ENCODE data around the gene PEX3. TPM values are rescaled to one million over a fixed set of nuclear protein-coding genes. Genes with fewer than 3 reads are reported as not detected.
"Not testable (repeated sequence)": the region's sequence is repeated elsewhere in the genome, so short reads cannot be mapped to it uniquely, and the experiment has no call there.

Gene PEX3
- total RNA-seq, 1 donor from 2014 or later, result 13.2 TPM

- DNase-seq (ENCODE audit: low spot score), result no peak
- no peaks in the 10 kb centered on the region for H3K27me3 Mint-ChIP-seq (ENCODE audit: low read depth)
- H3K9me3 Mint-ChIP-seq (ENCODE audit: low read depth), result no peaks in the 10 kb centered on the region
- H3K27ac Mint-ChIP-seq (ENCODE audit: unreplicated experiment), result no peak overlapping the region
- no peaks in the 10 kb centered on the region for H3K4me1 Mint-ChIP-seq (ENCODE audit: low read depth)
- no peak for TF ChIP-seq CTCF (IDR thresholded peaks at IDR 0.05)
- no peak overlapping the region for H3K4me3 Mint-ChIP-seq (ENCODE audit: unreplicated experiment)
- H3K36me3 Mint-ChIP-seq (ENCODE audit: low read depth), result peaks cover 6% of the 10 kb centered on the region
These were observed 17.4 kb downstream of the PEX3 start for GRCh38 chr6:143468026-143468425.

- H3K4me1 Mint-ChIP-seq (ENCODE audit: low read depth); DNase-seq (ENCODE audit: low spot score); H3K27ac Mint-ChIP-seq (ENCODE audit: unreplicated experiment); H3K9me3 Mint-ChIP-seq (ENCODE audit: low read depth); H3K36me3 Mint-ChIP-seq (ENCODE audit: low read depth); H3K27me3 Mint-ChIP-seq (ENCODE audit: low read depth); H3K4me3 Mint-ChIP-seq (ENCODE audit: unreplicated experiment): not testable (repeated sequence)
These were observed 18.2 kb downstream of the PEX3 start for GRCh38 chr6:143468823-143469222.

- Mint-ChIP-seq H3K27me3 (ENCODE audit: low read depth) (no peaks in the 10 kb centered on the region), H3K27ac (ENCODE audit: unreplicated experiment) (no peak overlapping the region), H3K36me3 (ENCODE audit: low read depth) (peaks cover 31% of the 10 kb centered on the region), H3K9me3 (ENCODE audit: low read depth) (no peaks in the 10 kb centered on the region), H3K4me3 (ENCODE audit: unreplicated experiment) (no peak overlapping the region), H3K4me1 (ENCODE audit: low read depth) (no peaks in the 10 kb centered on the region)
- no peak for TF ChIP-seq CTCF (IDR thresholded peaks at IDR 0.05)
- no peak for DNase-seq (ENCODE audit: low spot score)
These were observed 21.2 kb downstream of the PEX3 start for GRCh38 chr6:143471822-143472221.

GRCh38 chr6:143476545-143476944, 25.9 kb downstream of the PEX3 start:
- DNase-seq (ENCODE audit: low spot score), result no peak
- H3K9me3 Mint-ChIP-seq (ENCODE audit: low read depth), result no peaks in the 10 kb centered on the region
- no peaks in the 10 kb centered on the region for H3K27me3 Mint-ChIP-seq (ENCODE audit: low read depth)
- no peaks in the 10 kb centered on the region for H3K4me1 Mint-ChIP-seq (ENCODE audit: low read depth)
- TF ChIP-seq CTCF (IDR thresholded peaks at IDR 0.05), result no peak
- H3K4me3 Mint-ChIP-seq (ENCODE audit: unreplicated experiment), result no peak overlapping the region
- H3K27ac Mint-ChIP-seq (ENCODE audit: unreplicated experiment), result no peak overlapping the region
- peaks cover 36% of the 10 kb centered on the region for H3K36me3 Mint-ChIP-seq (ENCODE audit: low read depth)

GRCh38 chr6:143478479-143479062, 28.0 kb downstream of the PEX3 start:
- Mint-ChIP-seq H3K4me1 (ENCODE audit: low read depth) (no peaks in the 10 kb centered on the region), H3K36me3 (ENCODE audit: low read depth) (peaks cover 29% of the 10 kb centered on the region), H3K9me3 (ENCODE audit: low read depth) (no peaks in the 10 kb centered on the region), H3K4me3 (ENCODE audit: unreplicated experiment) (no peak overlapping the region), H3K27me3 (ENCODE audit: low read depth) (no peaks in the 10 kb centered on the region), H3K27ac (ENCODE audit: unreplicated experiment) (no peak overlapping the region)
- DNase-seq (ENCODE audit: low spot score), result no peak
- TF ChIP-seq CTCF (IDR thresholded peaks at IDR 0.05), result no peak

- no peak overlapping the region for H3K4me3 Mint-ChIP-seq (ENCODE audit: unreplicated experiment)
- no peaks in the 10 kb centered on the region for H3K4me1 Mint-ChIP-seq (ENCODE audit: low read depth)
- no peaks in the 10 kb centered on the region for H3K9me3 Mint-ChIP-seq (ENCODE audit: low read depth)
- H3K36me3 Mint-ChIP-seq (ENCODE audit: low read depth), result peaks cover 4% of the 10 kb centered on the region
- TF ChIP-seq CTCF (IDR thresholded peaks at IDR 0.05), result no peak
- H3K27ac Mint-ChIP-seq (ENCODE audit: unreplicated experiment), result no peak overlapping the region
- no peaks in the 10 kb centered on the region for H3K27me3 Mint-ChIP-seq (ENCODE audit: low read depth)
- no peak for DNase-seq (ENCODE audit: low spot score)
These were observed 32.0 kb downstream of the PEX3 start for GRCh38 chr6:143482593-143482992.

Measured in chondrocyte (in vitro differentiated cells).